Measurements from ENCODE around the gene BNIP2. TPM values are rescaled to one million over a fixed set of nuclear protein-coding genes. Genes with fewer than 3 reads are reported as not detected.

Gene BNIP2, protein sequence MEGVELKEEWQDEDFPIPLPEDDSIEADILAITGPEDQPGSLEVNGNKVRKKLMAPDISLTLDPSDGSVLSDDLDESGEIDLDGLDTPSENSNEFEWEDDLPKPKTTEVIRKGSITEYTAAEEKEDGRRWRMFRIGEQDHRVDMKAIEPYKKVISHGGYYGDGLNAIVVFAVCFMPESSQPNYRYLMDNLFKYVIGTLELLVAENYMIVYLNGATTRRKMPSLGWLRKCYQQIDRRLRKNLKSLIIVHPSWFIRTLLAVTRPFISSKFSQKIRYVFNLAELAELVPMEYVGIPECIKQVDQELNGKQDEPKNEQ
- total RNA-seq (2014; rRNA removed; shearing (Covaris generic)) (65.3 and 107 TPM in 2 replicates), total RNA-seq (2022) (108 and 122 TPM in 2 replicates), Bru-seq, nascent RNA (percentile 97 among the genes with signal in this experiment), BruChase-seq, experiment 1, labeled RNA remaining after a 6-hour chase (percentile 89 among the genes with signal in this experiment), BruChase-seq, experiment 2, labeled RNA remaining after a 2-hour chase (percentile 99 among the genes with signal in this experiment)
- long read RNA-seq, full-length matches to known transcripts: 143 of 177 reads
- long read RNA-seq, partial matches to known transcripts: 4 of 177 reads
- long read RNA-seq, other reads (novel, unspliced or antisense): 30 of 177 reads

DNA sequence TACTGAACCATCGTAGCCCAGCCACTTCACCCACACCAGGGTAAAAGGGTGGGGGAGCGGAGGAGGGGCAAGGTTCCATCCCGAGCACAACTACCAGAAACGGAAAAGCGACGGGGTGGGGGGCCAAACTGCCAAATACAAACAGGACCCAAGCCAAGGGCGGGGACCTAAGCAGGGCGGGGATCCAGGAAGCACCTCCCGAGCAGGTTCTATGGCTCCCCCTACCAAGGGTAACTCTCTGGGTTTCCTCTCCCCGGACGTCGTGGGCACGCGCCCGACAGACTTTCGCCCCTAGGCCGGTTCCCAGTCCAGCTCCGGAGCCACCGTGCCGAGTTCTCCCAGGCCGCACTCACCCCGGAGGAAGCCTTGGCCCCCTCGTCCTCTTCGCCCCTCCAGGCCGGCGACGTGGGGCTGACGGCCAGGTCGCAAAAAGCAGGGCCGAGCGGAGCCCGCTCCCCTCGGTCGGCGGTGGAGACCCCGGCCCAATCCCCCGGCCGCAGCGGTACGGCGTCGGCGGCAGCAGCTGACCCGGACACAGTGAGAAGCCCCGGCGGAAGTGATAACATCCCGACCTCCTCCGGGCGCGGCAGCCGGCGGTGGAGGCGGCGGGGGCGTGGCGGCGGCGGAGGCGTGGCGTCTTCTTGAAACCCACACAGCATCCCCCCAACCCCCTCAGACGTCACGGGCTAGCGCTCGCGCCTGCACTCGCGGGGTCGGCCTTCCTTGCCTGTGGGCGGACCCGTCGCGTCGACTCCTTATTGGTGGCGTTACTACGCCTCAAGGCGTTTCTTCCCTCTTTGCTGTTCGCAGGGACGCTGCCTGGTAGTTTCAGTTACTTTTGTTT is at the start of gene BNIP2:
Gene BNIP2, minus strand, starts transcription at position 539 of the 844 bp plus-strand sequence. CDS start 6,863 bp downstream, outside the sequence.
- DNase-seq (ENCODE audit: low spot score): peak; percentile 98
- H3K27ac ChIP-seq (ENCODE audit: low read depth, low read length, poor library complexity, severe bottlenecking): peak within 1 kb of the TSS; percentile 95
- intact Hi-C loops (cut with micrococcal nuclease; ENCODE audit: unreplicated experiment): loop anchor here (1.0 to 5.0 kb wide), 5 partner anchors 32 to 756 kb away; partner anchors contain the start of genes GTF2A2 and SLTM
- ChIA-PET CTCF (ENCODE audit: unreplicated experiment) (no interaction called here), POLR2A (interaction anchor here (0.6 to 1.4 kb wide), 4 partner anchors 11 to 1104 kb away, joined by 3 to 4 read pairs (median 4); no protein-coding TSS in a partner anchor)
- peak within 1 kb of the TSS; percentile 99 for H3K4me2 ChIP-seq (ENCODE audit: low read length)
- peaks cover 33% of the 10 kb centered on the region for H4K20me1 ChIP-seq (ENCODE audit: insufficient read depth, low read length)
- peak within 1 kb of the TSS; percentile 83 for H2AFZ ChIP-seq (ENCODE audit: low read length)
- TF ChIP-seq, protein P1, sequence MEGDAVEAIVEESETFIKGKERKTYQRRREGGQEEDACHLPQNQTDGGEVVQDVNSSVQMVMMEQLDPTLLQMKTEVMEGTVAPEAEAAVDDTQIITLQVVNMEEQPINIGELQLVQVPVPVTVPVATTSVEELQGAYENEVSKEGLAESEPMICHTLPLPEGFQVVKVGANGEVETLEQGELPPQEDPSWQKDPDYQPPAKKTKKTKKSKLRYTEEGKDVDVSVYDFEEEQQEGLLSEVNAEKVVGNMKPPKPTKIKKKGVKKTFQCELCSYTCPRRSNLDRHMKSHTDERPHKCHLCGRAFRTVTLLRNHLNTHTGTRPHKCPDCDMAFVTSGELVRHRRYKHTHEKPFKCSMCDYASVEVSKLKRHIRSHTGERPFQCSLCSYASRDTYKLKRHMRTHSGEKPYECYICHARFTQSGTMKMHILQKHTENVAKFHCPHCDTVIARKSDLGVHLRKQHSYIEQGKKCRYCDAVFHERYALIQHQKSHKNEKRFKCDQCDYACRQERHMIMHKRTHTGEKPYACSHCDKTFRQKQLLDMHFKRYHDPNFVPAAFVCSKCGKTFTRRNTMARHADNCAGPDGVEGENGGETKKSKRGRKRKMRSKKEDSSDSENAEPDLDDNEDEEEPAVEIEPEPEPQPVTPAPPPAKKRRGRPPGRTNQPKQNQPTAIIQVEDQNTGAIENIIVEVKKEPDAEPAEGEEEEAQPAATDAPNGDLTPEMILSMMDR (conservative IDR thresholded peaks at IDR 0.05; ENCODE audit: low read length): no peak; the same call in 1 of the 2 replicates
- no peak for TF ChIP-seq EZH2phosphoT487 (IDR thresholded peaks at IDR 0.05; ENCODE audit: borderline replicate concordance, low read depth, low read length)
- peak within 1 kb of the TSS; percentile 97 for H3K4me3 ChIP-seq (ENCODE audit: low read depth, low read length, poor library complexity, severe bottlenecking)
- H3K36me3 ChIP-seq (ENCODE audit: insufficient read depth, low read length): peaks cover 29% of the 10 kb centered on the region
- no peaks in the 10 kb centered on the region; the same call in 1 of the 2 replicates for H3K9me3 ChIP-seq (ENCODE audit: low read length)
- H3K79me2 ChIP-seq (ENCODE audit: insufficient read depth, low read depth, low read length): peaks cover 50% of the 10 kb centered on the region
- no TSS peak for BruUV-seq (replicated peaks)
- no peaks in the 10 kb centered on the region for H3K9me2 ChIP-seq (ENCODE audit: insufficient read depth, low read length)
- H3K4me1 ChIP-seq (ENCODE audit: insufficient read depth, low read length, poor library complexity, severe bottlenecking): peaks cover 51% of the 10 kb centered on the region

- Histone ChIP-seq H3K79me2 (ENCODE audit: insufficient read depth, low read depth, low read length) (no peaks in the 10 kb centered on the region), H4K20me1 (ENCODE audit: insufficient read depth, low read length) (no peaks in the 10 kb centered on the region), H3K4me1 (ENCODE audit: insufficient read depth, low read length, poor library complexity, severe bottlenecking) (no peaks in the 10 kb centered on the region), H3K9me2 (ENCODE audit: insufficient read depth, low read length) (no peaks in the 10 kb centered on the region), H3K9me3 (ENCODE audit: low read length) (no peaks in the 10 kb centered on the region), H2AFZ (ENCODE audit: low read length) (no peak overlapping the region), H3K4me3 (ENCODE audit: low read depth, low read length, poor library complexity, severe bottlenecking) (no peak overlapping the region), H3K4me2 (ENCODE audit: low read length) (no peak overlapping the region), H3K36me3 (ENCODE audit: insufficient read depth, low read length) (no peaks in the 10 kb centered on the region), H3K27ac (ENCODE audit: low read depth, low read length, poor library complexity, severe bottlenecking) (no peak overlapping the region)
- CTCF ChIA-PET (ENCODE audit: unreplicated experiment): no interaction called here
- intact Hi-C loops (cut with micrococcal nuclease; ENCODE audit: unreplicated experiment): no loop called here
- POLR2A ChIA-PET: interaction anchor here (1.1 kb wide), 1 partner anchor 41 kb away, joined by 3 read pairs; no protein-coding TSS in a partner anchor
- no peak for DNase-seq (ENCODE audit: low spot score)
- no TSS peak for BruUV-seq (replicated peaks)
- no peak for TF ChIP-seq EZH2phosphoT487 (IDR thresholded peaks at IDR 0.05; ENCODE audit: borderline replicate concordance, low read depth, low read length)
- TF ChIP-seq, protein P1 (conservative IDR thresholded peaks at IDR 0.05; ENCODE audit: low read length): no peak
Observed at GRCh38 chr15:59738676-59739075, 49.6 kb upstream of the BNIP2 start.
